Lung (tissue), 12 donors: Measurements from ENCODE around the gene IBTK. TPM values are rescaled to one million over a fixed set of nuclear protein-coding genes. Genes with fewer than 3 reads are reported as not detected.

Experiments
- ATAC-seq: fragments of 200-7000 bp; cut with Tn5 transposase; one replicate; pipeline ENCODE4 v1.9.1; 2020; ENCODE audit warnings: moderate number of reproducible peaks; ENCODE audit not compliant: insufficient read depth, low FRiP score
- DNase-seq, 3 donors: peaks; one replicate each; pipeline ENCODE4 v3.0.0-alpha.2; 2013 to 2017
- H3K27ac ChIP-seq, 2 donors: one replicate each; pipeline ENCODE4 v1.5.1; 2013; ENCODE audit warnings: mild to moderate bottlenecking in 2 of 2, moderate library complexity in 2 of 2, control low read depth in 1 of 2, inconsistent platforms in 1 of 2, low read depth in 1 of 2, low read length in 1 of 2
- H3K27me3 ChIP-seq, 3 donors: one replicate each; pipeline ENCODE4 v1.5.1; 2013; ENCODE audit warnings: low read length in 2 of 3; ENCODE audit not compliant: control insufficient read depth in 3 of 3, insufficient read depth in 3 of 3
- H3K36me3 ChIP-seq, 4 donors: one replicate each; pipeline ENCODE4 v1.5.1; 2013; ENCODE audit warnings: low read length in 4 of 4, mild to moderate bottlenecking in 1 of 4, moderate library complexity in 1 of 4; ENCODE audit not compliant: control insufficient read depth in 4 of 4, insufficient read depth in 4 of 4
- H3K4me1 ChIP-seq, 5 donors: one replicate each; pipeline ENCODE4 v1.5.1; 2013; ENCODE audit warnings: low read length in 5 of 5, mild to moderate bottlenecking in 2 of 5, moderate library complexity in 1 of 5; ENCODE audit not compliant: control insufficient read depth in 5 of 5, insufficient read depth in 5 of 5
- H3K4me3 ChIP-seq: one replicate; pipeline ENCODE4 v1.5.1; 2013; ENCODE audit warnings: mild to moderate bottlenecking, control low read depth, moderate library complexity
- H3K9ac ChIP-seq, 2 donors: one replicate each; pipeline ENCODE4 v1.5.1; 2013; ENCODE audit warnings: low read length in 2 of 2, control low read depth in 1 of 2; ENCODE audit not compliant: insufficient read depth in 1 of 2
- H3K9me3 ChIP-seq, 4 donors: one replicate each; pipeline ENCODE4 v1.5.1; 2013; ENCODE audit warnings: low read length in 3 of 4, mild to moderate bottlenecking in 1 of 4, moderate library complexity in 1 of 4; ENCODE audit not compliant: control insufficient read depth in 4 of 4, insufficient read depth in 3 of 4
- WGBS, 2 donors: extraction: QIAGEN DNeasy Blood & Tissue Kit; methylation state at CpG; one replicate each; pipeline ENCODE4 v1.1.7; 2013; 5-methylcytosine and 5-hydroxymethylcytosine counted together
- polyA plus RNA-seq, 2 donors: library from polyadenylated mRNA; stranded (reverse); fragments of 200-250 nt; gene quantifications; one replicate each; pipeline ENCODE4 v1.2.1, GENCODE V29; 2013
- total RNA-seq, 2 donors: library from RNA; depleted of rRNA in 1 of 2; stranded (reverse); fragments of >200 nt in 1 of 2; gene quantifications; one replicate each; pipeline ENCODE4 v1.2.1, GENCODE V29; 2014 to 2021
- TF ChIP-seq, protein P1 (sequence below): IDR thresholded peaks from 2 replicates; pipeline ENCODE4 v1.5.1; 2012; ENCODE audit warnings: mild to moderate bottlenecking; ENCODE audit errors: control extremely low read depth, extremely low read depth
- donor health status: control.
- donor health status: control.
- donor health status: Bipolar disorder and iron deficiency.
- donor health status: healthy.
- donor health status: DM: yes; HTN: yes; CAD: no.

The IBTK gene
- total and polyA plus RNA-seq, 4 donors, result 17.7 to 47.2 (median 27.1) TPM

DNA sequence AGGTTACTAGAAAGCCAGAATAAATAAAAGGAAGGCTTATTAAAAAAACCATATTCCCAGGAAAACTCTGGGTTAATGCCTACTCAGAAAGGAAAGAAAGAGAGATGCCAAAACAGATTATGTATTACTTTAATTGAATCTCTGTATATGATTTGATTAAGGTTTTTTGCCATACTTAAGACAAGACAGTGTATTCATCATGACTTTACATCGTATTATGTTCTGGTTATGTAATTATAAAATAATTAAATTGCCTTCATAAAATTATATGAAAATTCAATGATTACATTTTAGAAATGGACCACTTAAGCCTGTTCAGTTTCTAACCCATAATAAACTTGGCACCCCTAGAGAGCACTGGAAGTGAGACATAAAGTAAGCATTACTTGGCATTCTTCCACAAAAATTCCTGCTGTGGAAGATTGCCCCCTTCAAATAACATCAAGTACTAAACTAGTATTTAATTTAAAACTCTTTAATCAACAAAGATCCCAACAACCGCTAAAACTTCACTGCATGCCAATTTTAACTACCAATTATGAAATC, 20.8 kb upstream of the IBTK start:
- no peak overlapping the region for H3K4me3 ChIP-seq
- H3K27ac ChIP-seq, result no peak overlapping the region
- DNase-seq (peak in 1 of 3 donors; percentile 32), ATAC-seq (no peak)
- no peaks in the 10 kb centered on the region for H3K27me3 ChIP-seq
- H3K9ac ChIP-seq, result no peak overlapping the region
- no peaks in the 10 kb centered on the region for H3K36me3 ChIP-seq
- 61 to 87% methylated on average over 2 of the region's 2 CpGs for WGBS, 2 donors
- H3K9me3 ChIP-seq, result no peaks in the 10 kb centered on the region
- no peaks in the 10 kb centered on the region for H3K4me1 ChIP-seq
- TF ChIP-seq, protein P1, sequence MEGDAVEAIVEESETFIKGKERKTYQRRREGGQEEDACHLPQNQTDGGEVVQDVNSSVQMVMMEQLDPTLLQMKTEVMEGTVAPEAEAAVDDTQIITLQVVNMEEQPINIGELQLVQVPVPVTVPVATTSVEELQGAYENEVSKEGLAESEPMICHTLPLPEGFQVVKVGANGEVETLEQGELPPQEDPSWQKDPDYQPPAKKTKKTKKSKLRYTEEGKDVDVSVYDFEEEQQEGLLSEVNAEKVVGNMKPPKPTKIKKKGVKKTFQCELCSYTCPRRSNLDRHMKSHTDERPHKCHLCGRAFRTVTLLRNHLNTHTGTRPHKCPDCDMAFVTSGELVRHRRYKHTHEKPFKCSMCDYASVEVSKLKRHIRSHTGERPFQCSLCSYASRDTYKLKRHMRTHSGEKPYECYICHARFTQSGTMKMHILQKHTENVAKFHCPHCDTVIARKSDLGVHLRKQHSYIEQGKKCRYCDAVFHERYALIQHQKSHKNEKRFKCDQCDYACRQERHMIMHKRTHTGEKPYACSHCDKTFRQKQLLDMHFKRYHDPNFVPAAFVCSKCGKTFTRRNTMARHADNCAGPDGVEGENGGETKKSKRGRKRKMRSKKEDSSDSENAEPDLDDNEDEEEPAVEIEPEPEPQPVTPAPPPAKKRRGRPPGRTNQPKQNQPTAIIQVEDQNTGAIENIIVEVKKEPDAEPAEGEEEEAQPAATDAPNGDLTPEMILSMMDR, result no peak

DNA sequence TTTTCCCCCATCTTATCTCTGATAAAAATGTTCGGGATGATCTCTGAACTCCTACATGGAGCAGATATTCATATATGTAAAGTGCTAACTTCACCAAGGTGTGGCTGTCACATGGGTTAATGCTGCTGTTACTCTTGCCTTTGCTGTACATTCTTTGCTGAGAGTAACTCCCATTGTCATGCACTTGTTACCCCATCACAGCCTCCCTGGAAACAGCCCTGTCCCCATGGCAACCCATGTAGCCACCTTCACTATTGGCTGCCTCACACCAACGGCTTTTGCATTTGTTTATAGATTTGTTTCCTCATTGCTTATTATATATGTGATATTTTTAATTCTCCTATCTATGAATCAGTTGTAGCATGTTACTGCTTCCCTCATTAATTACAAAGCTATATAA, 17.3 kb upstream of the IBTK start:
- no peaks in the 10 kb centered on the region for H3K36me3 ChIP-seq
- WGBS, 2 donors, result 40 to 75% methylated on average over 2 of the region's 2 CpGs
- no peaks in the 10 kb centered on the region for H3K9me3 ChIP-seq
- H3K4me1 ChIP-seq, result no peaks in the 10 kb centered on the region
- H3K27ac ChIP-seq, result no peak overlapping the region
- H3K4me3 ChIP-seq, result no peak overlapping the region
- TF ChIP-seq, protein P1, result no peak
- no peak for ATAC-seq
- no peak for DNase-seq
- no peaks in the 10 kb centered on the region for H3K27me3 ChIP-seq
- no peak overlapping the region for H3K9ac ChIP-seq

DNA sequence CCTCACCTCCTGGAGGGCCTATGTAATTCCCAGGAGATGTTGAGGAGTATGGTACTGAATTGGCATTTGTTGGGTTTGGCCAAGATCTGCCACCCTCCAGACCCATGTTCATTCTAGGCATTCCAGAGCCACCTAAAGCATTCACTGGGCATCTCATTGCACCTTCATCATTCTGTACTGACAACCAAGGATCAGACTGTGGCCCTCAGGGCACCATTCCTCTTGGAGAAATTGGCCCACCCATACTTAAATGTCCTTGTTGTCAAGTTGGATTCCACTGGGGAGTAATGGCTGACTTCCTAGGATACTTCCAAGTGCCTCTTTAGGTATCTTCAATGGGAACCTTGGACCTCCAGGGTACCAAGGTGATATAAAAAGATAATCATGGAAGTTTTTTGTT, 16.8 kb upstream of the IBTK start:
- no peaks in the 10 kb centered on the region for H3K9me3 ChIP-seq
- no peaks in the 10 kb centered on the region for H3K36me3 ChIP-seq
- H3K27ac ChIP-seq, result no peak overlapping the region
- H3K9ac ChIP-seq, result no peak overlapping the region
- DNase-seq (no peak), ATAC-seq (no peak)
- TF ChIP-seq, protein P1, result no peak
- peaks cover 0 to under 1% (median 0%) of the 10 kb centered on the region in 5 donors for H3K4me1 ChIP-seq
- H3K27me3 ChIP-seq, result no peaks in the 10 kb centered on the region
- H3K4me3 ChIP-seq, result no peak overlapping the region

DNA sequence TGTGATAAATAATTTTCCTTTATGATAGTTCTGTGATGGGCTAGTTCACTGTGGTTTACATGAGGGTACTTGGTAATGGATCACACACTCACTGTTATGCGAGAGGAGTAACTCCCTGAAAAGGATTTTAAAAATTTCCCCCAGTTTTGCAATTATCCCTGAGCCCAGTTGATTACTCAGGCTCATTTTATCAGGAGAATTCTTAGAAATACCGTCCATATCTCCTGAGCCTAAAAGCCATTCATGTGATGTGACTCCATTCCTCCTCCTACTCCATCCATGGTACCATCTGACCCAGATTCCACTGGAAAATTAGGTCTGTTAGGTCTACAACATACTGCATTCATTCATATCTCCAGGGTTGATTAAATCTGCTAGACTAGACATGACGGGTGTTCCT, 16.4 kb upstream of the IBTK start:
- H3K4me3 ChIP-seq, result no peak overlapping the region
- DNase-seq (no peak), ATAC-seq (no peak)
- WGBS, 2 donors, result 93 to 94% methylated on average over 3 of the region's 3 CpGs
- H3K27me3 ChIP-seq, result no peaks in the 10 kb centered on the region
- no peaks in the 10 kb centered on the region for H3K9me3 ChIP-seq
- H3K9ac ChIP-seq, result no peak overlapping the region
- no peak overlapping the region for H3K27ac ChIP-seq
- TF ChIP-seq, protein P1, result no peak
- H3K4me1 ChIP-seq, result peaks cover 0 to 2% (median 0%) of the 10 kb centered on the region in 5 donors
- no peaks in the 10 kb centered on the region for H3K36me3 ChIP-seq
